Activated B cell treated with CpG ODN at 0.5 μM for 24 hours (primary cell): Measurements from ENCODE around the gene USP49. TPM values are rescaled to one million over a fixed set of nuclear protein-coding genes. Genes with fewer than 3 reads are reported as not detected.

ENCODE experiments used
- ATAC-seq: fragments of 200-7000 bp; cut with Tn5 transposase; one replicate; pipeline ENCODE4 v1.10.0; 2021; ENCODE audit warnings: low read depth, mild to moderate bottlenecking, moderate library complexity
- CTCF ChIA-PET: fragments of 350-600 bp; sonication (Branson Sonifier 250); formaldehyde crosslinking; loops from one replicate; lab custom pipeline; 2021; ENCODE audit warnings: antibody characterized with exemption; lab: Charles Lee
- POLR2A ChIA-PET: fragments of 350-600 bp; sonication (Branson Sonifier 250); formaldehyde crosslinking; loops from one replicate; lab custom pipeline; 2021; ENCODE audit warnings: antibody characterized with exemption; lab: Charles Lee
- DNase-seq: peaks from one replicate; pipeline ENCODE4 v3.0.0; 2022
- H3K27ac Mint-ChIP-seq: one replicate; pipeline ENCODE4 v1.8.0; 2020; ENCODE audit warnings: mixed read lengths
- H3K27me3 Mint-ChIP-seq: one replicate; pipeline ENCODE4 v1.8.0; 2021; ENCODE audit warnings: mixed read lengths
- H3K36me3 Mint-ChIP-seq: one replicate; pipeline ENCODE4 v1.8.0; 2021; ENCODE audit warnings: low read depth, mixed read lengths
- H3K4me1 Mint-ChIP-seq: one replicate; pipeline ENCODE4 v1.8.0; 2021; ENCODE audit warnings: mixed read lengths
- H3K4me3 Mint-ChIP-seq: one replicate; pipeline ENCODE4 v1.8.0; 2020; ENCODE audit warnings: mild to moderate bottlenecking, mixed read lengths
- H3K9me3 Mint-ChIP-seq: one replicate; pipeline ENCODE4 v1.8.0; 2020; ENCODE audit warnings: mixed read lengths
- intact Hi-C: fragments of 100-400 bp; cut with micrococcal nuclease; formaldehyde crosslinking; loops from one replicate; pipeline ENCODE4 v1.15.1; 2024
- total RNA-seq: library from RNA; stranded (reverse); gene quantifications from 2 replicates; pipeline ENCODE4 v1.2.3, GENCODE V29; 2022
- TF ChIP-seq, protein P1 (sequence below): fragments of 200-600 bp; IDR thresholded peaks from one replicate; pipeline ENCODE4 v1.8.0; 2022; ENCODE audit warnings: antibody characterized with exemption, mild to moderate bottlenecking

The USP49 gene
- total RNA-seq, 1 donor from 2014 or later, result 7.7 TPM

GRCh38 chr6:41938590-41939175, 43.5 kb upstream of the USP49 start:
- Mint-ChIP-seq H3K27ac (peak overlapping the region; percentile 83), H3K9me3 (no peaks in the 10 kb centered on the region), H3K4me3 (peak overlapping the region; percentile 58), H3K4me1 (peaks cover 79% of the 10 kb centered on the region), H3K36me3 (peaks cover 38% of the 10 kb centered on the region), H3K27me3 (no peaks in the 10 kb centered on the region)
- DNase-seq, result no peak
- TF ChIP-seq, protein P1, sequence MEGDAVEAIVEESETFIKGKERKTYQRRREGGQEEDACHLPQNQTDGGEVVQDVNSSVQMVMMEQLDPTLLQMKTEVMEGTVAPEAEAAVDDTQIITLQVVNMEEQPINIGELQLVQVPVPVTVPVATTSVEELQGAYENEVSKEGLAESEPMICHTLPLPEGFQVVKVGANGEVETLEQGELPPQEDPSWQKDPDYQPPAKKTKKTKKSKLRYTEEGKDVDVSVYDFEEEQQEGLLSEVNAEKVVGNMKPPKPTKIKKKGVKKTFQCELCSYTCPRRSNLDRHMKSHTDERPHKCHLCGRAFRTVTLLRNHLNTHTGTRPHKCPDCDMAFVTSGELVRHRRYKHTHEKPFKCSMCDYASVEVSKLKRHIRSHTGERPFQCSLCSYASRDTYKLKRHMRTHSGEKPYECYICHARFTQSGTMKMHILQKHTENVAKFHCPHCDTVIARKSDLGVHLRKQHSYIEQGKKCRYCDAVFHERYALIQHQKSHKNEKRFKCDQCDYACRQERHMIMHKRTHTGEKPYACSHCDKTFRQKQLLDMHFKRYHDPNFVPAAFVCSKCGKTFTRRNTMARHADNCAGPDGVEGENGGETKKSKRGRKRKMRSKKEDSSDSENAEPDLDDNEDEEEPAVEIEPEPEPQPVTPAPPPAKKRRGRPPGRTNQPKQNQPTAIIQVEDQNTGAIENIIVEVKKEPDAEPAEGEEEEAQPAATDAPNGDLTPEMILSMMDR, result no peak
- intact Hi-C loops, result no loop called here
- ChIA-PET CTCF (interaction anchor here (0.7 to 8.0 kb wide), 6 partner anchors 18 to 152 kb away, joined by 3 to 90 read pairs (median 5); partner anchors contain the start of genes BYSL, MED20 and TOMM6), POLR2A (interaction anchor here (0.6 to 13.0 kb wide), 12 partner anchors 17 to 404 kb away, joined by 3 to 195 read pairs (median 7); partner anchors contain the start of genes BYSL, MED20, TAF8 and USP49)
- ATAC-seq, result no peak

DNA sequence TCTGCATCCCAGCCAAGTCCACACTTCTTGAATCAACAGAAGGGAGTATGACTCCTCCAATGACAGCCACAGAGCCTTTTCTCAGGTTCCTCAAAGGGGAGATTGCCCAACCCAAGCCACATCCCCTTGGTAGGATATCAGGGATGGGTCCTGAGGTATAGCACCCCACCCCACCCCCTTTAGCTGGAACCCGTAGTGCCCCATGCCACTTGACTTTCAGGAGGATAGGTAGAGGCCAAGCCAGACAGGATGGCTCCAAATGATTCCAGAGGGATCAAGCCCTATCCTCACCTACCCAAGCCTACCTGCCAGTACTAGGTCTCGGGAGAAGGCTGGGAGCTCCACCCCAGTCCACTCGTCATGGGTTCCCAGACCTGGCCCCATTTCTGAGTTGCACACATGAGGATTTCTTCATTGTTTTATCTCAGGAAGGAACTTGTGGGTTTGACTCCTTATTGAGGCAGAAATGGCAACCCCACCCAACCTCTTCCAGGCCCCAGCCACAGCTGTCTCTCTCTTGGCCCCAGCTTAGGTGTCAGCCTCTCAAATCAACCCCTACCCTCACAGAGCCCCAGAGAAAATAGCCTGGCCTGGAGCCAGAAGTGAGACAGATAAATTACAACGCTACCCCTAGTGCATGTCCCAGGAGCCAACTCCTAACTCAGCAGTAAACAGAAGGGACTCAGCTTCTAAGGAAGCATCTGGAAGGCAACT, 42.8 kb upstream of the USP49 start:
- intact Hi-C loops, result no loop called here
- peaks cover 41% of the 10 kb centered on the region for H3K36me3 Mint-ChIP-seq
- POLR2A ChIA-PET, result interaction anchor here (0.5 to 13.0 kb wide), 8 partner anchors 43 to 107 kb away, joined by 3 to 195 read pairs (median 6); partner anchors contain the start of genes TAF8 and USP49
- peaks cover 80% of the 10 kb centered on the region for H3K4me1 Mint-ChIP-seq
- ATAC-seq (no peak), DNase-seq (no peak)
- no peaks in the 10 kb centered on the region for H3K9me3 Mint-ChIP-seq
- no peaks in the 10 kb centered on the region for H3K27me3 Mint-ChIP-seq
- CTCF ChIA-PET, result interaction anchor here (0.8 to 8.0 kb wide), 6 partner anchors 17 to 151 kb away, joined by 4 to 90 read pairs (median 5); partner anchors contain the start of genes BYSL, MED20 and TOMM6
- no peak overlapping the region for H3K4me3 Mint-ChIP-seq
- peak overlapping the region; percentile 83 for H3K27ac Mint-ChIP-seq
- TF ChIP-seq, protein P1, result no peak

GRCh38 chr6:41937472-41937860, 42.3 kb upstream of the USP49 start:
- no peaks in the 10 kb centered on the region for H3K27me3 Mint-ChIP-seq
- ATAC-seq (no peak), DNase-seq (no peak)
- H3K4me1 Mint-ChIP-seq, result peaks cover 81% of the 10 kb centered on the region
- peak overlapping the region; percentile 83 for H3K27ac Mint-ChIP-seq
- no peak overlapping the region for H3K4me3 Mint-ChIP-seq
- ChIA-PET POLR2A (interaction anchor here (0.5 to 13.0 kb wide), 4 partner anchors 65 to 108 kb away, joined by 4 to 195 read pairs (median 12); partner anchors contain the start of gene TAF8), CTCF (interaction anchor here (0.8 to 8.0 kb wide), 3 partner anchors 16 to 150 kb away, joined by 4 to 90 read pairs (median 4); partner anchors contain the start of genes BYSL, MED20 and TOMM6)
- TF ChIP-seq, protein P1, result no peak
- peaks cover 47% of the 10 kb centered on the region for H3K36me3 Mint-ChIP-seq
- intact Hi-C loops, result no loop called here
- H3K9me3 Mint-ChIP-seq, result no peaks in the 10 kb centered on the region

GRCh38 chr6:41936073-41936837, 41.1 kb upstream of the USP49 start:
- Mint-ChIP-seq H3K27ac (peak overlapping the region; percentile 65), H3K4me3 (peak overlapping the region; percentile 53), H3K27me3 (no peaks in the 10 kb centered on the region), H3K4me1 (peaks cover 78% of the 10 kb centered on the region), H3K9me3 (no peaks in the 10 kb centered on the region), H3K36me3 (peaks cover 56% of the 10 kb centered on the region)
- ATAC-seq, result peak; percentile 69
- ChIA-PET POLR2A (interaction anchor here (0.5 to 13.0 kb wide), 11 partner anchors 13 to 1583 kb away, joined by 3 to 195 read pairs (median 5); partner anchors contain the start of genes BYSL, MED20, TAF8 and TOMM6), CTCF (interaction anchor here (0.6 to 4.0 kb wide), 13 partner anchors 14 to 114 kb away, joined by 3 to 32 read pairs (median 5); partner anchors contain the start of genes BYSL, MED20 and TAF8)
- peak; percentile 38 for DNase-seq
- TF ChIP-seq, protein P1, result peak; percentile 63
- intact Hi-C loops, result loop anchor here (1.0 kb wide), 5 partner anchors 15 to 149 kb away; partner anchors contain the start of genes BYSL, MED20 and TOMM6
